Measurements from ENCODE around the gene CHCHD3.

CHCHD3 gene

DNA sequence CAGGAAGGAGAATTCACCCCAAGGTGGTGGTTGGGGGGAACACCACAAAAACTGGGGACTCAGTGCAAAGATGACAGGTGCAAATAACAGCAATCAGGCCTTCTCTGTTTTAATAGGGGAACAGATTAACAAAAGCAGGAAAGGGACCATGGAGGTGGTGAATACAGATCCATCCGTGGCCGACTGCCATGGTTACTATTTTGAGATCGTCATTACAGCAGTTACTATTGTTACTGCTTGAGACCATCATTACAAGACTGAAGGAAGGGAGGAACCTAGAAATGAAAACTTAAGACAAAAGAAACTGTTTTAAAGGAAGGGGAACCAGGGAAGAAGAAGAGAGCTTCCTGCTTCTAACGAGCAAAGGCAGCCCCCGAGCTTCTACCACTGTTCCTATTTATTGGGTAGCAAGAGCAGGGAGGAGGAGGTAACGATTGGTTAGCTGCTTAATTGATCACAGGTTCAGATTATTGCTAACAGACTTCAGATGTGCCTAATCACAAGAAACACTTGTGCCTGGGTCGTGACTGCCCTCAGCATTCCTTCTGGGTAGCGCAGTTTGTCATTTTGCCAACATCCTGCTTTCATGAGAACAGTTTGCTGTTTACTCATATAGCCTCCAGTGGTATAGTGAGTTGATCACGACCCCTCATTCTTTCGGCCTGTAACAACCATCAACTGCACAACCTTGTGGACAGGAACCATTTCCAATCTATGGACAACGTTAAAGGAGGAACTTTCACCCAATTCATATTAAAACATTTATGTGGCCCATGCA is 216.3 kb downstream of the CHCHD3 start:
- peaks cover 0 to 12% (median 6%) of the 10 kb centered on the region in 5 experiments for H3K9me3 ChIP-seq (ENCODE audit: control extremely low read depth in 1 of 5, control insufficient read depth in 4 of 5, insufficient read depth in 2 of 5, low read depth in 1 of 5, low read length in 4 of 5)
- ChIA-PET CTCF (no interaction called here), POLR2A (interaction anchor here (0.7 kb wide), 1 partner anchor 143 kb away, joined by 3 read pairs; no protein-coding TSS in a partner anchor)
- no peaks in the 10 kb centered on the region for H3K27me3 ChIP-seq (replicated peaks in 2 of 5; ENCODE audit: control insufficient read depth in 4 of 5, insufficient read depth in 5 of 5, low read length in 4 of 5)
- no peak overlapping the region for H3K4me3 ChIP-seq (ENCODE audit: control insufficient read depth in 1 of 7, extremely low read depth in 1 of 7, insufficient read depth in 4 of 7, low read depth in 2 of 7, low read length in 6 of 7)
- H3K27ac ChIP-seq (ENCODE audit: insufficient read depth in 1 of 2, low read depth in 1 of 2, low read length in 2 of 2, poor library complexity in 1 of 2, severe bottlenecking in 2 of 2), result no peak overlapping the region
- 100% methylated on average over 6 of the region's 11 CpGs for WGBS (ENCODE audit: insufficient coverage)
- no peak for DNase-seq
- peaks cover 0 to 6% (median 0%) of the 10 kb centered on the region in 4 experiments for H3K4me1 ChIP-seq (ENCODE audit: control extremely low read depth in 1 of 4, control insufficient read depth in 4 of 4, insufficient read depth in 4 of 4, low read length in 3 of 4)
- peaks cover 0 to 8% (median 5%) of the 10 kb centered on the region in 4 experiments for H3K36me3 ChIP-seq (ENCODE audit: control insufficient read depth in 4 of 4, insufficient read depth in 4 of 4, low read length in 3 of 4)

- H3K27ac ChIP-seq (ENCODE audit: insufficient read depth in 1 of 2, low read depth in 1 of 2, low read length in 2 of 2, poor library complexity in 1 of 2, severe bottlenecking in 2 of 2), result no peak overlapping the region
- CTCF ChIA-PET, result no interaction called here
- H3K4me1 ChIP-seq (ENCODE audit: control extremely low read depth in 1 of 4, control insufficient read depth in 4 of 4, insufficient read depth in 4 of 4, low read length in 3 of 4), result no peaks in the 10 kb centered on the region
- peaks cover 0 to 12% (median 6%) of the 10 kb centered on the region in 5 experiments for H3K9me3 ChIP-seq (ENCODE audit: control extremely low read depth in 1 of 5, control insufficient read depth in 4 of 5, insufficient read depth in 2 of 5, low read depth in 1 of 5, low read length in 4 of 5)
- H3K4me3 ChIP-seq (ENCODE audit: control insufficient read depth in 1 of 7, extremely low read depth in 1 of 7, insufficient read depth in 4 of 7, low read depth in 2 of 7, low read length in 6 of 7), result no peak overlapping the region
- no peaks in the 10 kb centered on the region for H3K27me3 ChIP-seq (replicated peaks in 2 of 5; ENCODE audit: control insufficient read depth in 4 of 5, insufficient read depth in 5 of 5, low read length in 4 of 5)
- H3K36me3 ChIP-seq (ENCODE audit: control insufficient read depth in 4 of 4, insufficient read depth in 4 of 4, low read length in 3 of 4), result peaks cover 0 to 8% (median 5%) of the 10 kb centered on the region in 4 experiments
- POLR2A ChIA-PET, result no interaction called here
- DNase-seq, result no peak
- 100% methylated on average over 1 of the region's 4 CpGs for WGBS (ENCODE audit: insufficient coverage)
Measured at GRCh38 chr7:132861940-132862554, 219.8 kb downstream of the CHCHD3 start.

DNA sequence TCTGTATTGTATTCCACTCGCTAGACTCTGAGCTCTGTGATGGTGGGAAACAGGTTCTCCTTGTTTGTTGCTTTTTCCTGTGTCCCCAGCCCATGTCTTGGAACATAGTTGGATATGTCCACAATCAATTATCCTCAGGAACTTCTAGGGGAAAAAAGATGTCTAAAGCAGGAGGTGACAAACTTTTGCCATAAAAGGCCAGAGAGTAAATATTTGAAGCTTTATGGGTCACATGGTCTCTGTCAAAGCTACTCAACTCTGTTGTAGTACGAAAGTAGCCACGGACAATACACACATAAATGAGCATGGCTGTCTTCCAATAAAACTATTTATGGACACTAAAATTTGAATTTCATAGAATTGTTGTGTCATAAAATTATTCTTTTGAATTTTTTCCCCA is 220.5 kb downstream of the CHCHD3 start:
- no peak overlapping the region for H3K4me3 ChIP-seq (ENCODE audit: control insufficient read depth in 1 of 7, extremely low read depth in 1 of 7, insufficient read depth in 4 of 7, low read depth in 2 of 7, low read length in 6 of 7)
- no peaks in the 10 kb centered on the region for H3K27me3 ChIP-seq (replicated peaks in 2 of 5; ENCODE audit: control insufficient read depth in 4 of 5, insufficient read depth in 5 of 5, low read length in 4 of 5)
- ChIA-PET CTCF (no interaction called here), POLR2A (no interaction called here)
- DNase-seq, result no peak
- 100% methylated on average over 1 of the region's 3 CpGs for WGBS (ENCODE audit: insufficient coverage)
- H3K4me1 ChIP-seq (ENCODE audit: control extremely low read depth in 1 of 4, control insufficient read depth in 4 of 4, insufficient read depth in 4 of 4, low read length in 3 of 4), result no peaks in the 10 kb centered on the region
- peaks cover 0 to 12% (median 6%) of the 10 kb centered on the region in 5 experiments for H3K9me3 ChIP-seq (ENCODE audit: control extremely low read depth in 1 of 5, control insufficient read depth in 4 of 5, insufficient read depth in 2 of 5, low read depth in 1 of 5, low read length in 4 of 5)
- H3K27ac ChIP-seq (ENCODE audit: insufficient read depth in 1 of 2, low read depth in 1 of 2, low read length in 2 of 2, poor library complexity in 1 of 2, severe bottlenecking in 2 of 2), result no peak overlapping the region
- peaks cover 0 to 8% (median 3%) of the 10 kb centered on the region in 4 experiments for H3K36me3 ChIP-seq (ENCODE audit: control insufficient read depth in 4 of 4, insufficient read depth in 4 of 4, low read length in 3 of 4)

DNA sequence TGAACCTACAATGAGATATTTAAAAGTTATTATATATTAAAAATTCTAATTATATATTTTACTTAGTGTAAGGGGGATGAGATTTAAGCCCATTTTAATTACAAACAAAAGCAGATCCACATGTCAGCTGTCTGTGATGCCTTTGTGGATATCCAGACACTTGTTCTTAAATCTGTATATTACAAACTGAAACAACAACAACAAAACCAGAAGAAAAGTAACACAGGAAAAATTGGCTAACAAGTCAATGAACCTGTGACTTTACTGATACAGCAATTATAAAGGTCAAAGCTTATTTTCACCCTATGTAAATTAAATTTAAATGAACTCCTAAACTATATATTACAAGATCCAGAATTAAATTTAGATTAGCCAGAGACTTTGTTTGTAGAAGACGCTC is 222.7 kb downstream of the CHCHD3 start:
- no peaks in the 10 kb centered on the region for H3K4me1 ChIP-seq (ENCODE audit: control extremely low read depth in 1 of 4, control insufficient read depth in 4 of 4, insufficient read depth in 4 of 4, low read length in 3 of 4)
- POLR2A ChIA-PET, result no interaction called here
- no peaks in the 10 kb centered on the region for H3K27me3 ChIP-seq (replicated peaks in 2 of 5; ENCODE audit: control insufficient read depth in 4 of 5, insufficient read depth in 5 of 5, low read length in 4 of 5)
- no peak overlapping the region for H3K4me3 ChIP-seq (ENCODE audit: control insufficient read depth in 1 of 7, extremely low read depth in 1 of 7, insufficient read depth in 4 of 7, low read depth in 2 of 7, low read length in 6 of 7)
- H3K27ac ChIP-seq (ENCODE audit: insufficient read depth in 1 of 2, low read depth in 1 of 2, low read length in 2 of 2, poor library complexity in 1 of 2, severe bottlenecking in 2 of 2), result no peak overlapping the region
- no peak for DNase-seq
- WGBS (ENCODE audit: insufficient coverage), result no CpG with 5 or more reads among the region's 1 CpG
- peaks cover 0 to 10% (median 6%) of the 10 kb centered on the region in 5 experiments for H3K9me3 ChIP-seq (ENCODE audit: control extremely low read depth in 1 of 5, control insufficient read depth in 4 of 5, insufficient read depth in 2 of 5, low read depth in 1 of 5, low read length in 4 of 5)
- peaks cover 0 to 8% (median 3%) of the 10 kb centered on the region in 4 experiments for H3K36me3 ChIP-seq (ENCODE audit: control insufficient read depth in 4 of 4, insufficient read depth in 4 of 4, low read length in 3 of 4)
- CTCF ChIA-PET, result no interaction called here

- Histone ChIP-seq H3K36me3 (ENCODE audit: control insufficient read depth in 4 of 4, insufficient read depth in 4 of 4, low read length in 3 of 4) (peaks cover 0 to 6% (median 2%) of the 10 kb centered on the region in 4 experiments), H3K27ac (ENCODE audit: insufficient read depth in 1 of 2, low read depth in 1 of 2, low read length in 2 of 2, poor library complexity in 1 of 2, severe bottlenecking in 2 of 2) (no peak overlapping the region), H3K9me3 (ENCODE audit: control extremely low read depth in 1 of 5, control insufficient read depth in 4 of 5, insufficient read depth in 2 of 5, low read depth in 1 of 5, low read length in 4 of 5) (peaks cover 0 to 9% (median 5%) of the 10 kb centered on the region in 5 experiments), H3K4me3 (ENCODE audit: control insufficient read depth in 1 of 7, extremely low read depth in 1 of 7, insufficient read depth in 4 of 7, low read depth in 2 of 7, low read length in 6 of 7) (no peak overlapping the region), H3K4me1 (ENCODE audit: control extremely low read depth in 1 of 4, control insufficient read depth in 4 of 4, insufficient read depth in 4 of 4, low read length in 3 of 4) (no peaks in the 10 kb centered on the region), H3K27me3 (replicated peaks in 2 of 5; ENCODE audit: control insufficient read depth in 4 of 5, insufficient read depth in 5 of 5, low read length in 4 of 5) (no peaks in the 10 kb centered on the region)
- WGBS (ENCODE audit: insufficient coverage), result no CpG with 5 or more reads among the region's 4 CpGs
- ChIA-PET CTCF (no interaction called here), POLR2A (no interaction called here)
- DNase-seq, result no peak
Measured at GRCh38 chr7:132858760-132859159, 223.1 kb downstream of the CHCHD3 start.

- no peak overlapping the region for H3K27ac ChIP-seq (ENCODE audit: insufficient read depth in 1 of 2, low read depth in 1 of 2, low read length in 2 of 2, poor library complexity in 1 of 2, severe bottlenecking in 2 of 2)
- H3K4me3 ChIP-seq (ENCODE audit: control insufficient read depth in 1 of 7, extremely low read depth in 1 of 7, insufficient read depth in 4 of 7, low read depth in 2 of 7, low read length in 6 of 7), result no peak overlapping the region
- peaks cover 0 to 3% (median under 1%) of the 10 kb centered on the region in 4 experiments for H3K36me3 ChIP-seq (ENCODE audit: control insufficient read depth in 4 of 4, insufficient read depth in 4 of 4, low read length in 3 of 4)
- H3K4me1 ChIP-seq (ENCODE audit: control extremely low read depth in 1 of 4, control insufficient read depth in 4 of 4, insufficient read depth in 4 of 4, low read length in 3 of 4), result no peaks in the 10 kb centered on the region
- no peaks in the 10 kb centered on the region for H3K27me3 ChIP-seq (replicated peaks in 2 of 5; ENCODE audit: control insufficient read depth in 4 of 5, insufficient read depth in 5 of 5, low read length in 4 of 5)
- WGBS (ENCODE audit: insufficient coverage), result 100% methylated on average over 1 of the region's 2 CpGs
- H3K9me3 ChIP-seq (ENCODE audit: control extremely low read depth in 1 of 5, control insufficient read depth in 4 of 5, insufficient read depth in 2 of 5, low read depth in 1 of 5, low read length in 4 of 5), result peaks cover 0 to 4% (median 0%) of the 10 kb centered on the region in 5 experiments
- POLR2A ChIA-PET, result no interaction called here
- CTCF ChIA-PET, result no interaction called here
- DNase-seq, result no peak
Measured at GRCh38 chr7:132858251-132858650, 223.6 kb downstream of the CHCHD3 start.

DNA sequence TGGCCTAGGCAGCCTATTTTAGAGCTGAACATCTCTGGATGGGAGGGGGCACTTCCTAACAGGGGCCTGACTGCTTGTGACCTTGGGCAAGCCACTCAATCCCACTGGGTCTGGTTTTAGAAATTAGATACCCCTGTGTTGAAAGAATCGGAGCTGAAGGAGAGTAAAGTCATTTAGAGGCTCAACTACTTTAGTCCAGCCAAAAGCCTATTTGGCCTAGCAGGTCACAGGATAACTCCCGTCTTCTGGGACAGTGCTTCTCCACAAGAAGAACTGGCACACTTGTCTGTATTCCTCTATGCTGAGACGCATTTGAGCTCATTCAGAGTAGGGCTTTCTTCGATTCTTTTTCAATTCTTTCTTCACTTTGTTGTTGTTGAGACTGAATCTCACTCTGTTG is 224.2 kb downstream of the CHCHD3 start:
- H3K4me1 ChIP-seq (ENCODE audit: control extremely low read depth in 1 of 4, control insufficient read depth in 4 of 4, insufficient read depth in 4 of 4, low read length in 3 of 4), result no peaks in the 10 kb centered on the region
- H3K36me3 ChIP-seq (ENCODE audit: control insufficient read depth in 4 of 4, insufficient read depth in 4 of 4, low read length in 3 of 4), result peaks cover 0 to 3% (median 0%) of the 10 kb centered on the region in 4 experiments
- CTCF ChIA-PET, result interaction anchor here (0.8 kb wide), 1 partner anchor 23 kb away, joined by 3 read pairs; no protein-coding TSS in a partner anchor
- no peak overlapping the region for H3K4me3 ChIP-seq (ENCODE audit: control insufficient read depth in 1 of 7, extremely low read depth in 1 of 7, insufficient read depth in 4 of 7, low read depth in 2 of 7, low read length in 6 of 7)
- H3K27ac ChIP-seq (ENCODE audit: insufficient read depth in 1 of 2, low read depth in 1 of 2, low read length in 2 of 2, poor library complexity in 1 of 2, severe bottlenecking in 2 of 2), result no peak overlapping the region
- H3K27me3 ChIP-seq (replicated peaks in 2 of 5; ENCODE audit: control insufficient read depth in 4 of 5, insufficient read depth in 5 of 5, low read length in 4 of 5), result no peaks in the 10 kb centered on the region
- H3K9me3 ChIP-seq (ENCODE audit: control extremely low read depth in 1 of 5, control insufficient read depth in 4 of 5, insufficient read depth in 2 of 5, low read depth in 1 of 5, low read length in 4 of 5), result no peaks in the 10 kb centered on the region
- no peak for DNase-seq
- 95% methylated on average over 4 of the region's 4 CpGs for WGBS (ENCODE audit: insufficient coverage)
- POLR2A ChIA-PET, result no interaction called here

All from common myeloid progenitor, CD34-positive (primary cell).